Left lung (tissue), 14 donors: Measurements from ENCODE around the gene CNDP2. TPM values are rescaled to one million over a fixed set of nuclear protein-coding genes. Genes with fewer than 3 reads are reported as not detected.
A peak's percentile ranks its signal among the peaks of the same experiment; 100 is the strongest.

Experiments used
- ATAC-seq: fragments of 200-7000 bp; cut with Tn5 transposase; one replicate; pipeline ENCODE4 v1.9.1; 2020; ENCODE audit warnings: moderate library complexity
- DNase-seq, 4 donors: peaks; one replicate each; pipeline ENCODE4 v3.0.0-alpha.2; 2013 to 2020
- H3K27ac ChIP-seq, 2 donors: fragments of 200-600 bp; sonication (generic) in 1 of 2; one replicate each; pipeline versions ENCODE4 v1.5.0 to v1.8.0; 2020 to 2021
- H3K27me3 ChIP-seq, 2 donors: fragments of 200-600 bp; sonication (generic) in 1 of 2; one replicate each; pipeline versions ENCODE4 v1.5.0 to v1.8.0; 2020 to 2021
- H3K36me3 ChIP-seq, 2 donors: fragments of 200-600 bp; sonication (generic) in 1 of 2; one replicate each; pipeline versions ENCODE4 v1.5.0 to v1.8.0; 2020 to 2021
- H3K4me1 ChIP-seq, 2 donors: fragments of 200-600 bp; one replicate each; pipeline ENCODE4 v1.8.0; 2021
- H3K4me3 ChIP-seq, 2 donors: fragments of 200-600 bp; sonication (generic) in 1 of 2; one replicate each; pipeline versions ENCODE4 v1.5.0 to v1.8.0; 2020 to 2021; ENCODE audit warnings: mild to moderate bottlenecking in 1 of 2
- H3K9me3 ChIP-seq, 2 donors: fragments of 200-600 bp; sonication (generic) in 1 of 2; one replicate each; pipeline versions ENCODE4 v1.5.0 to v1.8.0; 2020 to 2021
- CTCF ChIP-seq, 2 donors: fragments of 200-600 bp; sonication (generic) in 1 of 2; IDR thresholded peaks; one replicate each; pipeline versions ENCODE4 v1.5.0 to v1.8.0; 2021; ENCODE audit warnings: antibody characterized with exemption in 2 of 2
- intact Hi-C, 2 donors: fragments of 100-400 bp; cut with DNase I; formaldehyde crosslinking; loops; one replicate each; pipeline versions ENCODE4 v1.11.2 to v1.14.2; 2022
- long read RNA-seq, 12 donors: library from polyadenylated mRNA in 2 of 12; unstranded in 2 of 12; transcript quantifications; one replicate each; pipeline ENCODE4 v2.0.0 and lab custom pipeline, GENCODE V29; 2019 to 2026
- polyA plus RNA-seq, 6 donors: library from polyadenylated mRNA; unstranded; fragments of 120-200 nt; gene quantifications; one replicate each; pipeline ENCODE4 v1.2.1, GENCODE V29; 2013; ENCODE audit not compliant: insufficient read length in 6 of 6
- total RNA-seq, 2 donors: library from RNA; stranded (reverse); fragmentation: NEBNext Ultra II Directional; extraction: Animal tissue kit (Norgen Biotek cat#: 25700); gene quantifications; one replicate each; pipeline ENCODE4 v1.2.1, GENCODE V29; 2021
- donor health status: DM: no; HTN: yes; CAD: no.
- donor health status: DM: no; HTN: no; CAD: no.

CNDP2 gene
- total RNA-seq (100 to 1,000 TPM; 242 to 301 TPM), polyA plus RNA-seq (100 to 1,000 TPM; 108 to 136 (median 117) TPM)
- long read RNA-seq, donor 1, full-length matches to known transcripts, result 16 of 51 reads
- long read RNA-seq, donor 1, partial matches to known transcripts, result 35 of 51 reads
- long read RNA-seq, donor 1, other reads (novel, unspliced or antisense), result 0 of 51 reads
- long read RNA-seq, donor 2, full-length matches to known transcripts, result 17 of 45 reads
- long read RNA-seq, donor 2, partial matches to known transcripts, result 28 of 45 reads
- long read RNA-seq, donor 2, other reads (novel, unspliced or antisense), result 0 of 45 reads
- long read RNA-seq, donor 3, full-length matches to known transcripts, result 11 of 16 reads
- long read RNA-seq, donor 3, partial matches to known transcripts, result 5 of 16 reads
- long read RNA-seq, donor 3, other reads (novel, unspliced or antisense), result 0 of 16 reads
- long read RNA-seq, donor 4, full-length matches to known transcripts, result 40 of 77 reads
- long read RNA-seq, donor 4, partial matches to known transcripts, result 28 of 77 reads
- long read RNA-seq, donor 4, other reads (novel, unspliced or antisense), result 9 of 77 reads
- long read RNA-seq, donor 5, full-length matches to known transcripts, result 14 of 22 reads
- long read RNA-seq, donor 5, partial matches to known transcripts, result 8 of 22 reads
- long read RNA-seq, donor 5, other reads (novel, unspliced or antisense), result 0 of 22 reads
- long read RNA-seq, donor 6, full-length matches to known transcripts, result 23 of 35 reads
- long read RNA-seq, donor 6, partial matches to known transcripts, result 12 of 35 reads
- long read RNA-seq, donor 6, other reads (novel, unspliced or antisense), result 0 of 35 reads
- long read RNA-seq, donor 7, full-length matches to known transcripts, result 8 of 8 reads
- long read RNA-seq, donor 7, partial matches to known transcripts, result 0 of 8 reads
- long read RNA-seq, donor 7, other reads (novel, unspliced or antisense), result 0 of 8 reads
- long read RNA-seq, donor 8, full-length matches to known transcripts, result 30 of 36 reads
- long read RNA-seq, donor 8, partial matches to known transcripts, result 6 of 36 reads
- long read RNA-seq, donor 8, other reads (novel, unspliced or antisense), result 0 of 36 reads
- long read RNA-seq, donor 9, result 0 reads
- long read RNA-seq, donor 10, full-length matches to known transcripts, result 53 of 102 reads
- long read RNA-seq, donor 10, partial matches to known transcripts, result 39 of 102 reads
- long read RNA-seq, donor 10, other reads (novel, unspliced or antisense), result 10 of 102 reads
- long read RNA-seq, donor 11, result 0 reads
- long read RNA-seq, donor 12, full-length matches to known transcripts, result 12 of 26 reads
- long read RNA-seq, donor 12, partial matches to known transcripts, result 14 of 26 reads
- long read RNA-seq, donor 12, other reads (novel, unspliced or antisense), result 0 of 26 reads

DNA sequence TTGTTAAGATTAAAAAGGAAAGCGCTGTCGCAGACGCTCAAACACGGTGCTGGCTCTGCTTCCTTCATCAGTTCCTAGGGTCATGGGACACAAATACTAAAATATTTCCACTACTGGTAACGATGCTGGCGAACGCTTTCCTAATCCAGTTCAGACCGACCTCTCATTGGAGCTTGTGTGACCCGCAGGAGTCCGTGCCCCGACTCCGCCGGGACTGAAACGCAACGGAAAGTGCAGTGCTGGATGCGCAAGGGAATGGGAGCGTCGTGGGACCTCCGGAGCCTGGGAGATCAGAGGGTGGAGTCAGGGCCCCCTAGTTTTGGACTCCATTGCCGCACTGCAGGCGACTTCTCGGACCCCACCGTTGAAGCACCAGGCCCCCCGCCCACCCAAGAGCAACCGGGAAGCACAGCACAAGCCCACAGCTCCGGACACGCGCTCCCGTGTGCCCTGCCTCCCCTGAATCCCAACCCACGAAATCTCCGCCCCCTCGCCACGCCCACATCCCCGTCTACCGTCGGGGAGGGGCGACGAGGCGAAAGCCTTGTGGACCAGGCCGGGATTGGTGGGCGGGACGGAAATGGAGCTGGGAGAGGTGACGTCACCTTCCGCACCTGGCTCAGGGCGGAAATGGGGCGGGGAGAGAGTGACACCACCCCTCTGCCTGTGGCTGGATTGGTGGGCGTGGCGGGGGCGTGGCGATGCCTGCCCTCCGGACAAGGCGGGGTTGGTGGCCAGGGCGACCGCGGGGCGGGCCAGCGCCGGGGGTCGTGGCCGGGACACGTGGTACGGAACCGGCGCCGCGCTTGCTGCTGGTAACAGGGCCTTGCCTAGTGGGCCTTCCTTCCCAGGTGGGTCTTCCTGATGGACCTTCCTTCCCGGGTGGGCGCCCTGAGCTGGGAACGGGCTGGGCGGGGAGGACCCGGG lies at the start of gene CNDP2:
CNDP2 (plus strand) TSS at position 783 of the 927 bp plus-strand sequence. CDS start 3,611 bp downstream, outside the sequence.
- TF ChIP-seq CTCF (IDR thresholded peaks at IDR 0.05), result no peak
- ATAC-seq (peak; percentile 93), DNase-seq (peak; percentile 99 to 100 (median 100))
- Histone ChIP-seq H3K4me3 (peak within 1 kb of the TSS; percentile 86 to 99), H3K27me3 (no peaks in the 10 kb centered on the region), H3K9me3 (no peaks in the 10 kb centered on the region), H3K36me3 (peaks cover 0 to under 1% of the 10 kb centered on the region in 2 donors), H3K4me1 (peaks cover 17 to 43% of the 10 kb centered on the region in 2 donors), H3K27ac (peak within 1 kb of the TSS; percentile 83 to 95)
- intact Hi-C loops, result no loop called here

- Histone ChIP-seq H3K9me3 (no peaks in the 10 kb centered on the region), H3K27me3 (peaks cover 0 to 8% of the 10 kb centered on the region in 2 donors), H3K36me3 (no peaks in the 10 kb centered on the region), H3K4me3 (no peak overlapping the region), H3K4me1 (no peaks in the 10 kb centered on the region), H3K27ac (no peak overlapping the region)
- DNase-seq (no peak), ATAC-seq (no peak)
- intact Hi-C loops, result no loop called here
- TF ChIP-seq CTCF (IDR thresholded peaks at IDR 0.05), result no peak
Observed at GRCh38 chr18:74446631-74447403, 49.3 kb upstream of the CNDP2 start.

DNA sequence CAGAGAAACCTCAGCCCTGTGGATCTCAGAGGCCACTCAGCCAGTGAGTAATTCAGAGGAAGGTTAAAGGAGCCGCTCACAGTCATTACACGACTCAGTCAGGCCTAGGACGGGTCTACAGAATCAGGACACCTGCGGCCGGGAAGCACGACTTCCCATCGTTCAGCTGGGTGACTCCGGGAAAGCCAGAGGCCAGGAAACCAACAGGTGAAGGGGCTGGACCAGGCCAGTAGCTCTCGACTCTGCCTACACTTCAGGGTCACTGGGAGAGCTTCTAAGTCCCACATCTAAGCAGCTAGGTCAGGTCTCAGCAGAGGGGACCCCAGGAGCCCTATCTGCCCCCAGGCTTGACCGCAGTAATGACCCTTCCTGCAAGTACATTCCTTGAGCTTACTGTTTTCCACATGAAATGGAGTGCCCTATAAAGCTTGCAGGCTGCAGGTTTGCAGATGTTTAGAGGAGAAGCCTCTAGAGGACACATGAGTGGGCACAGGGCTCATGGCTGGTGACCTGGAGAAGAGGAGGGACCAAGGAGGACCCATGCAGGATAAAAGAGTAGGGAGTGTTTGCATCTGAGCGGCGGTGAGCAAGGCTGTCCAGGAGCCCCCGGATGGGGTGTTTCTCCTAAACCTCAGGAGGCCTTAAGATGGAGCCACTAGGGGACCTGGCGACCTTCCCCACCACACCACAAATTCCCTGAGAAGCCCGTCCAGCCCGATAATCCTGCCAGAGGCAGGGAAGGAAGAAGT lies 48.6 kb upstream of the CNDP2 start:
- intact Hi-C loops, result no loop called here
- ATAC-seq (no peak), DNase-seq (no peak)
- Histone ChIP-seq H3K9me3 (no peaks in the 10 kb centered on the region), H3K4me1 (no peaks in the 10 kb centered on the region), H3K27me3 (peaks cover 0 to 8% of the 10 kb centered on the region in 2 donors), H3K4me3 (no peak overlapping the region), H3K36me3 (no peaks in the 10 kb centered on the region), H3K27ac (no peak overlapping the region)
- TF ChIP-seq CTCF (IDR thresholded peaks at IDR 0.05), result no peak
